HG03097 (cell line): Measurements from ENCODE around the gene ETV3.

Source experiments
- ATAC-seq: cut with Tn5 transposase; IDR thresholded peaks from one replicate; pipeline ENCODE4 v1.9.1; 2021; ENCODE audit not compliant: unreplicated experiment, low FRiP score

ETV3 gene

GRCh38 chr1:157162345-157162744 is 24.1 kb upstream of the ETV3 start:
- no peak for ATAC-seq

- ATAC-seq: no peak
Observed at GRCh38 chr1:157161901-157162300, 23.7 kb upstream of the ETV3 start.

GRCh38 chr1:157158967-157159366 is 20.8 kb upstream of the ETV3 start:
- ATAC-seq: no peak

GRCh38 chr1:157157501-157158190 is 19.5 kb upstream of the ETV3 start:
- no peak for ATAC-seq

- ATAC-seq: no peak
Observed at GRCh38 chr1:157156058-157156541, 17.9 kb upstream of the ETV3 start.

- ATAC-seq: no peak
Observed at GRCh38 chr1:157155658-157156057, 17.5 kb upstream of the ETV3 start.

GRCh38 chr1:157154940-157155514 is 16.8 kb upstream of the ETV3 start:
- ATAC-seq: no peak

GRCh38 chr1:157154291-157154690 is 16.1 kb upstream of the ETV3 start:
- no peak for ATAC-seq

- ATAC-seq: no peak
Observed at GRCh38 chr1:157153746-157154145, 15.6 kb upstream of the ETV3 start.

GRCh38 chr1:157152510-157152909 is 14.3 kb upstream of the ETV3 start:
- ATAC-seq: no peak

GRCh38 chr1:157151506-157151905 is 13.3 kb upstream of the ETV3 start:
- no peak for ATAC-seq

GRCh38 chr1:157151073-157151472 is 12.9 kb upstream of the ETV3 start:
- no peak for ATAC-seq

GRCh38 chr1:157150631-157151030 is 12.4 kb upstream of the ETV3 start:
- ATAC-seq: no peak

GRCh38 chr1:157147906-157148700 is 9.9 kb upstream of the ETV3 start:
- ATAC-seq: no peak

GRCh38 chr1:157147037-157147436 is 8.8 kb upstream of the ETV3 start:
- no peak for ATAC-seq

GRCh38 chr1:157146244-157146643 is 8.0 kb upstream of the ETV3 start:
- no peak for ATAC-seq

- no peak for ATAC-seq
Observed at GRCh38 chr1:157145076-157145475, 6.9 kb upstream of the ETV3 start.

- no peak for ATAC-seq
Observed at GRCh38 chr1:157144509-157144908, 6.3 kb upstream of the ETV3 start.

- ATAC-seq: no peak
Observed at GRCh38 chr1:157142765-157143423, 4.7 kb upstream of the ETV3 start.

- ATAC-seq: no peak
Observed at GRCh38 chr1:157142201-157142600, 4.0 kb upstream of the ETV3 start.

GRCh38 chr1:157141212-157141855 is 3.1 kb upstream of the ETV3 start:
- ATAC-seq: no peak
